Measurements from ENCODE around the gene TIMM10B. TPM values are rescaled to one million over a fixed set of nuclear protein-coding genes. Genes with fewer than 3 reads are reported as not detected.

TIMM10B gene
- total RNA-seq, 1 experiment from 2014 or later, result 63.8 TPM

- peaks cover 12% of the 10 kb centered on the region for H3K4me1 ChIP-seq (ENCODE audit: control insufficient read depth, insufficient read depth, low read length)
- ChIA-PET POLR2A (no interaction called here), CTCF (no interaction called here)
- DNase-seq (ENCODE audit: low read depth, low spot score) (no peak), ATAC-seq (no peak)
- H3K4me3 ChIP-seq (ENCODE audit: low read depth in 2 of 2, low read length in 2 of 2), result no peak overlapping the region
- intact Hi-C loops (cut with micrococcal nuclease; ENCODE audit: unreplicated experiment) (no loop called here), in situ Hi-C loops (cut with HindIII; ENCODE audit: low pct_unique_long_range_greater_than_20kb, low sequenced_read_pairs) (no loop called here)
- peaks cover 30% of the 10 kb centered on the region for H3K36me3 ChIP-seq (ENCODE audit: control insufficient read depth, insufficient read depth, low read length)
- H3K27me3 ChIP-seq (ENCODE audit: control insufficient read depth, insufficient read depth, low read length), result no peaks in the 10 kb centered on the region
- no peak overlapping the region for H3K27ac ChIP-seq (ENCODE audit: low read length)
- no TSS peak for BruUV-seq (replicated peaks)
- no peaks in the 10 kb centered on the region for H3K9me3 ChIP-seq (ENCODE audit: control insufficient read depth, insufficient read depth, low read depth, low read length)
- TF ChIP-seq TCF7L2 (IDR thresholded peaks at IDR 0.05; ENCODE audit: low read depth, low read length), result no peak
- no peak; the same call in 1 of the 2 replicates for TF ChIP-seq POLR2AphosphoS5 (IDR thresholded peaks at IDR 0.05; ENCODE audit: low read depth, low read length)
- TF ChIP-seq REST (IDR thresholded peaks at IDR 0.05; ENCODE audit: insufficient read depth in 1 of 2, low read depth in 2 of 2, low read length in 1 of 2), result no peak
- no peak for TF ChIP-seq CTCF (IDR thresholded peaks at IDR 0.05)
- no peak for TF ChIP-seq SIN3A (IDR thresholded peaks at IDR 0.05; ENCODE audit: borderline replicate concordance, insufficient read depth, low read depth, low read length)
Measured at GRCh38 chr11:6485661-6486060, 4.4 kb downstream of the TIMM10B start.

- H3K4me3 ChIP-seq (ENCODE audit: low read depth in 2 of 2, low read length in 2 of 2), result no peak overlapping the region
- DNase-seq (ENCODE audit: low read depth, low spot score) (no peak), ATAC-seq (no peak)
- no peaks in the 10 kb centered on the region for H3K27me3 ChIP-seq (ENCODE audit: control insufficient read depth, insufficient read depth, low read length)
- no peak overlapping the region for H3K27ac ChIP-seq (ENCODE audit: low read length)
- BruUV-seq (replicated peaks), result no TSS peak
- ChIA-PET CTCF (no interaction called here), POLR2A (no interaction called here)
- peaks cover 12% of the 10 kb centered on the region for H3K4me1 ChIP-seq (ENCODE audit: control insufficient read depth, insufficient read depth, low read length)
- intact Hi-C loops (cut with micrococcal nuclease; ENCODE audit: unreplicated experiment) (no loop called here), in situ Hi-C loops (cut with HindIII; ENCODE audit: low pct_unique_long_range_greater_than_20kb, low sequenced_read_pairs) (no loop called here)
- TF ChIP-seq SIN3A (IDR thresholded peaks at IDR 0.05; ENCODE audit: borderline replicate concordance, insufficient read depth, low read depth, low read length) (no peak), POLR2AphosphoS5 (IDR thresholded peaks at IDR 0.05; ENCODE audit: low read depth, low read length) (no peak), CTCF (IDR thresholded peaks at IDR 0.05) (no peak), REST (IDR thresholded peaks at IDR 0.05; ENCODE audit: insufficient read depth in 1 of 2, low read depth in 2 of 2, low read length in 1 of 2) (no peak), TCF7L2 (IDR thresholded peaks at IDR 0.05; ENCODE audit: low read depth, low read length) (no peak)
- H3K9me3 ChIP-seq (ENCODE audit: control insufficient read depth, insufficient read depth, low read depth, low read length), result no peaks in the 10 kb centered on the region
- peaks cover 30% of the 10 kb centered on the region for H3K36me3 ChIP-seq (ENCODE audit: control insufficient read depth, insufficient read depth, low read length)
Measured at GRCh38 chr11:6486256-6486655, 5.0 kb downstream of the TIMM10B start.
